Testis (tissue), 3 donors: ENCODE results near the gene FRY. TPM values are rescaled to one million over a fixed set of nuclear protein-coding genes. Genes with fewer than 3 reads are reported as not detected.

ENCODE experiments used
- DNase-seq: peaks from one replicate; pipeline ENCODE4 v3.0.0-alpha.2; 2019
- H3K27ac ChIP-seq, 2 donors: fragments of 200-600 bp; sonication (generic); one replicate each; pipeline ENCODE4 v1.5.1; 2019
- H3K27me3 ChIP-seq: fragments of 200-600 bp; sonication (generic); one replicate; pipeline ENCODE4 v1.5.1; 2019
- H3K36me3 ChIP-seq: fragments of 200-600 bp; sonication (generic); one replicate; pipeline ENCODE4 v1.5.1; 2017; ENCODE audit warnings: low read depth; ENCODE audit errors: missing control alignments
- H3K4me1 ChIP-seq: fragments of 200-600 bp; sonication (generic); one replicate; pipeline ENCODE4 v1.5.1; 2019
- H3K4me3 ChIP-seq, 2 donors: fragments of 200-600 bp; sonication (generic); one replicate each; pipeline ENCODE4 v1.5.1; 2017 to 2019
- H3K9me3 ChIP-seq: fragments of 200-600 bp; sonication (generic); one replicate; pipeline ENCODE4 v1.5.1; 2017
- POLR2A ChIP-seq: fragments of 450-650 bp; IDR thresholded peaks from one replicate; pipeline ENCODE4 v1.6.1; 2017; ENCODE audit warnings: antibody characterized with exemption, mild to moderate bottlenecking, moderate library complexity
- WGBS, 2 donors: methylation state at CpG; one replicate each; pipeline ENCODE4 v1.1.5; 2018; 5-methylcytosine and 5-hydroxymethylcytosine counted together
- intact Hi-C: fragments of 100-400 bp; cut with DNase I; formaldehyde crosslinking; loops from one replicate; pipeline ENCODE4 v1.15.1; 2023; ENCODE audit warnings: low total_unique reads
- polyA plus RNA-seq: library from polyadenylated mRNA; stranded (reverse); fragments of 350-450 nt; fragmentation: Illumina TruSeq; extraction: RNeasy Lipid Tissue Mini Kit (QIAGEN cat#74804); gene quantifications from one replicate; pipeline ENCODE4 v1.2.3, GENCODE V29; 2014; ENCODE audit warnings: low read depth, low replicate concordance; ENCODE audit not compliant: insufficient read depth
- total RNA-seq, 2 donors: library from RNA; depleted of rRNA; stranded (reverse); fragments of >200 nt; gene quantifications; one replicate each; pipeline ENCODE4 v1.2.3, GENCODE V29; 2016
- TF ChIP-seq, protein P1 (sequence below), 3 experiments: fragments of 450-650 bp in 2 of 3; fragments of 200-600 bp in 1 of 3; sonication (generic) in 1 of 3; IDR thresholded peaks; one replicate each; pipeline ENCODE4 v1.5.1; 2016 to 2019; ENCODE audit warnings: antibody characterized with exemption in 3 of 3, mild to moderate bottlenecking in 2 of 3, moderate library complexity in 1 of 3

Gene FRY
- total and polyA plus RNA-seq, 3 donors from 2014 or later, result 24.8 to 26.6 (median 25.9) TPM

DNA sequence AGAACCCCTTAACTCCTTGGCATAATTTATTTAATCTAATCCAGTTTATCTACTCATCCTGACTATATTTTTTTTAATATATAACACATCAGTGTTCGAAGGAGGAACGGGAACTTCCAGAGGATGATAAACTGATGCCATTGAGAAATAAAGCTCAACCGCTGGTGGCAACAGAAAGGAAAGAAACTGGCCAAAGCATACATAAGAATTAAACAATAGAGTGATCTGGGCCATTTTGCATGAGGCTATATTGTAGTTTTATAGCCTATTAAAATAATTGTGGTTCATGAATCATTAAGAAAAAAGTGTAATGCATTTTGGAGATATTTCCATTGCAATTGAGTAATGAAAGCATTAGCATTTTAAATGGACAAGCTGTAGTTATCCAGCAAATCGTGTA is 94.2 kb downstream of the FRY start:
- WGBS, 2 donors, result 92 to 95% methylated on average over 4 of the region's 4 CpGs
- no peak for DNase-seq
- Histone ChIP-seq H3K4me1 (no peaks in the 10 kb centered on the region), H3K36me3 (no peaks in the 10 kb centered on the region), H3K9me3 (no peaks in the 10 kb centered on the region), H3K27ac (no peak overlapping the region), H3K27me3 (no peaks in the 10 kb centered on the region), H3K4me3 (no peak overlapping the region)
- intact Hi-C loops, result no loop called here
- no peak for TF ChIP-seq POLR2A
- TF ChIP-seq, protein P1, sequence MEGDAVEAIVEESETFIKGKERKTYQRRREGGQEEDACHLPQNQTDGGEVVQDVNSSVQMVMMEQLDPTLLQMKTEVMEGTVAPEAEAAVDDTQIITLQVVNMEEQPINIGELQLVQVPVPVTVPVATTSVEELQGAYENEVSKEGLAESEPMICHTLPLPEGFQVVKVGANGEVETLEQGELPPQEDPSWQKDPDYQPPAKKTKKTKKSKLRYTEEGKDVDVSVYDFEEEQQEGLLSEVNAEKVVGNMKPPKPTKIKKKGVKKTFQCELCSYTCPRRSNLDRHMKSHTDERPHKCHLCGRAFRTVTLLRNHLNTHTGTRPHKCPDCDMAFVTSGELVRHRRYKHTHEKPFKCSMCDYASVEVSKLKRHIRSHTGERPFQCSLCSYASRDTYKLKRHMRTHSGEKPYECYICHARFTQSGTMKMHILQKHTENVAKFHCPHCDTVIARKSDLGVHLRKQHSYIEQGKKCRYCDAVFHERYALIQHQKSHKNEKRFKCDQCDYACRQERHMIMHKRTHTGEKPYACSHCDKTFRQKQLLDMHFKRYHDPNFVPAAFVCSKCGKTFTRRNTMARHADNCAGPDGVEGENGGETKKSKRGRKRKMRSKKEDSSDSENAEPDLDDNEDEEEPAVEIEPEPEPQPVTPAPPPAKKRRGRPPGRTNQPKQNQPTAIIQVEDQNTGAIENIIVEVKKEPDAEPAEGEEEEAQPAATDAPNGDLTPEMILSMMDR (IDR thresholded peaks at IDR 0.05), result no peak

DNA sequence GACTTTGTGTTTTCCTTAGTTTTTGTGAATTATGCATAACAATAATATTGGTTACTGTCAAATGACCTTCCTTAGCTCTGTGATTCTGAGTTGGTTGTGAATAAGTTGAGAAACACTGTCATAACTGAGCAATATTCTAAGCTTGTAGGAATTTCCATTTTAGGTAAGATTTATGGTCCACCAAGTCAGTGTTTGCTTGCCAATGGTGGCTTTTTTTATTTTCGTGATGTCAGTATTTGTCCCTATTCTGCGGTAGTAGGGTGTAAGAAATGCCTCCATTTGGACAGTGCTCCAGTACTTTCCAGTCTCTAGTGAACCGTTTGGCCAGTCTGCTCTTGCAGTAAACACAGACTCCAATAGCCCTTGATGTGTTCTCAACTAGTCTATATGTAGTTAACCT is 94.7 kb downstream of the FRY start:
- Histone ChIP-seq H3K4me1 (no peaks in the 10 kb centered on the region), H3K36me3 (no peaks in the 10 kb centered on the region), H3K27me3 (no peaks in the 10 kb centered on the region), H3K27ac (no peak overlapping the region), H3K9me3 (no peaks in the 10 kb centered on the region), H3K4me3 (no peak overlapping the region)
- intact Hi-C loops, result no loop called here
- WGBS, 2 donors, result 89 to 91% methylated on average over 3 of the region's 3 CpGs
- TF ChIP-seq, protein P1 (IDR thresholded peaks at IDR 0.05), result no peak
- TF ChIP-seq POLR2A, result no peak
- no peak for DNase-seq

DNA sequence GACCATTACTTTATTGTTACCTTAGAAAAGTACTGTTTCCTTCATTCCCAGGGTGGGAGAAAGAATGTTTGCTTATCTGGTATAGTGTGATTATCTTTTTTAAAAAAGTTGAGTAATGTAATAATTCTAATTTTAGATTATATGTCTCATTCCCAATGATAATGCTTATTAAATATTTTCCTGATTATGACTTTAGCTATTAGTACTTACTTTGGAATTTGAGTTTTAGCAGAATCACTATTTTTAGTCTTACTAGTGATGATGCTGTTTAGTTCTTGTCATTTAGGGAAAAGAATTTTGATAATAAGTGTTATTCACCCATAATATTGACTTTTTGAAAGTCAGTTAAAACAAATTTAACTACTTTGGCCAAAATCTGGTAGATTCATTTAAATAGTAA is 95.2 kb downstream of the FRY start:
- intact Hi-C loops, result no loop called here
- H3K27me3 ChIP-seq, result no peaks in the 10 kb centered on the region
- TF ChIP-seq, protein P1 (IDR thresholded peaks at IDR 0.05), result no peak
- no peak for TF ChIP-seq POLR2A
- H3K27ac ChIP-seq, result no peak overlapping the region
- DNase-seq, result no peak
- no peaks in the 10 kb centered on the region for H3K36me3 ChIP-seq
- no peak overlapping the region for H3K4me3 ChIP-seq
- H3K9me3 ChIP-seq, result no peaks in the 10 kb centered on the region
- H3K4me1 ChIP-seq, result no peaks in the 10 kb centered on the region

DNA sequence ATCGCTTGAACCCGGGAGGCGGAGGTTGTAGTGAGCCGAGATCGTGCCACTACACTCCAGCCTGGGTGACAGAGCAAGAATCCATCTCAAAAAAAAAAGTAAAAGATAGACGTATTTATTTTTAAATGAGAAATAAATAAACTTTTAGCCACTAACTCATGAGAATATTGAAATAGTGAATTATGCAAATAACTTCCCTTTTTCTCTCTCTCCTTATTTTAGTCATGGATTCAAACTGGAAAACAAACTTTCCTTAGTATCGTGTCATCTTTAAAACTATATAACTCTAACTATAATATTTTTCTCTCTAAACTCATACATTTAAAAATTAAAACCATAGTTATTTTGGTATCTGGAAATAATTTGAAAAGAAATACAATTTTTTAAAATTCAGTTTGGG is 96.1 kb downstream of the FRY start:
- Histone ChIP-seq H3K36me3 (no peaks in the 10 kb centered on the region), H3K4me1 (no peaks in the 10 kb centered on the region), H3K4me3 (no peak overlapping the region), H3K9me3 (no peaks in the 10 kb centered on the region), H3K27me3 (no peaks in the 10 kb centered on the region), H3K27ac (no peak overlapping the region)
- DNase-seq, result no peak
- WGBS, 2 donors, result 94 to 97% methylated on average over 7 of the region's 7 CpGs
- no peak for TF ChIP-seq POLR2A
- TF ChIP-seq, protein P1 (IDR thresholded peaks at IDR 0.05), result no peak
- intact Hi-C loops, result no loop called here

DNA sequence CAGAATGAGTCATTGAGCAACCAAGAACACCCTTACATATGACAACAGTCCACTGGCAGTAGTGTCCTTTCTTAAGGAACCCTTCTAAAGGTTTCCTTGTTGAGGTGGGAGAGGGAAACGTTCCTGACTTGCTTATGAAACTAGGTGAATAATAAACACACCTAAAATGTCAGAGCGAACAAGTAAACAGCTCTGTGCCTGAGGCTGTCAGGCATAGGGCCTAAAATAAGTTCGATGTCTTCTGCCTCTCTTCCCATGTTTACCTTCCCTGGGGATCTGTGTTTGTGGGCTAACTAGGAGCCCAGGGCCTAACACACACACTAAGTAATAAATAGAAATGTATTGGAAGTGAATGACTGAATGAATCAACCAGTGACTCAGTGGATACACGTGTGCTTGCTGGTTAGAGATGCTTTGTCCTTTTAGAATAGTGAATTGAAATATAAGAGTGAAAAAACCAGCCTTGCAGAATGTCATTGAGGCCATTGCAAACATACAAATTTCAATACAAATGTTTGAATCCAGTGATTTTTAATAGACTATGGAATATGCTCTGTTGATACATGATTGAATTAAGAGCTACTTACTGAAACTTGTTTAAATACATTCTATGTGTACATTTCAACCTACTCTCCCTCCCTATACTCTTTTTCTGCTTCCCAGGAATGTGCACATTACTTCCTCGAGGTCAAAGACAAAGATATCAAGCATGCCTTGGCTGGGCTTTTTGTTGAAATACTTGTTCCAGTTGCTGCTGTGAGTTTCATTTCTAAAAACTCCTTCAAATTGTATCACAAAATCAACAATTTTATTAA is 102.9 kb downstream of the FRY start:
- H3K9me3 ChIP-seq, result no peaks in the 10 kb centered on the region
- H3K36me3 ChIP-seq, result no peaks in the 10 kb centered on the region
- H3K4me1 ChIP-seq, result no peaks in the 10 kb centered on the region
- no peak overlapping the region for H3K4me3 ChIP-seq
- intact Hi-C loops, result no loop called here
- no peak for DNase-seq
- no peaks in the 10 kb centered on the region for H3K27me3 ChIP-seq
- no peak for TF ChIP-seq POLR2A
- TF ChIP-seq, protein P1 (IDR thresholded peaks at IDR 0.05), result no peak
- peak overlapping the region; percentile 33 to 57 for H3K27ac ChIP-seq
- 53 to 61% methylated on average over 5 of the region's 5 CpGs for WGBS, 2 donors
